Endodermal cell (in vitro differentiated cells): ENCODE data around the gene FREY1. TPM values are rescaled to one million over a fixed set of nuclear protein-coding genes. Genes with fewer than 3 reads are reported as not detected.
A peak's percentile ranks its signal among the peaks of the same experiment; 100 is the strongest.

Experiments
- DNase-seq: peaks from one replicate; pipeline ENCODE4 v3.0.0-alpha.2; 2017
- H3K27ac ChIP-seq: 2 replicates; pipeline ENCODE4 v1.5.1; 2013; ENCODE audit warnings: mild to moderate bottlenecking, low read depth, low read length, moderate library complexity
- H3K27me3 ChIP-seq: 2 replicates; pipeline ENCODE4 v1.6.1; 2013; ENCODE audit warnings: mild to moderate bottlenecking, low read length, moderate library complexity; ENCODE audit not compliant: insufficient read depth, control insufficient read depth, poor library complexity, severe bottlenecking
- H3K36me3 ChIP-seq: 2 replicates; pipeline ENCODE4 v1.7.0; 2013; ENCODE audit warnings: mild to moderate bottlenecking, low read length, moderate library complexity; ENCODE audit not compliant: control insufficient read depth, insufficient read depth
- H3K4me1 ChIP-seq: one replicate; pipeline ENCODE4 v1.7.0; 2013; ENCODE audit warnings: low read length; ENCODE audit not compliant: control insufficient read depth, insufficient read depth
- H3K4me3 ChIP-seq: 2 replicates; pipeline ENCODE4 v1.5.1; 2013; ENCODE audit warnings: mild to moderate bottlenecking, low read length, moderate library complexity
- H3K9ac ChIP-seq: 2 replicates; pipeline ENCODE4 v1.6.1; 2013; ENCODE audit warnings: mild to moderate bottlenecking, low read length, moderate library complexity; ENCODE audit not compliant: poor library complexity, severe bottlenecking; ENCODE audit errors: extremely low read depth
- H3K9me3 ChIP-seq: 2 replicates; pipeline ENCODE4 v1.6.1; 2013; ENCODE audit warnings: mild to moderate bottlenecking, low read length, moderate library complexity; ENCODE audit not compliant: control insufficient read depth
- H3K27ac Mint-ChIP-seq: 2 replicates; pipeline ENCODE4 v1.8.0; 2020; ENCODE audit warnings: mixed read lengths
- H3K27me3 Mint-ChIP-seq: 2 replicates; pipeline ENCODE4 v1.8.0; 2021; ENCODE audit warnings: mild to moderate bottlenecking, mixed read lengths; ENCODE audit not compliant: insufficient read depth
- H3K36me3 Mint-ChIP-seq: 2 replicates; pipeline ENCODE4 v1.8.0; 2020; ENCODE audit warnings: low read depth, mixed read lengths
- H3K4me1 Mint-ChIP-seq: 2 replicates; pipeline ENCODE4 v1.8.0; 2020; ENCODE audit warnings: mixed read lengths
- H3K4me3 Mint-ChIP-seq: 2 replicates; pipeline ENCODE4 v1.8.0; 2020; ENCODE audit warnings: mild to moderate bottlenecking, moderate library complexity, mixed read lengths
- H3K9me3 Mint-ChIP-seq: 2 replicates; pipeline ENCODE4 v1.8.0; 2020; ENCODE audit warnings: mild to moderate bottlenecking, mixed read lengths
- CTCF ChIP-seq: fragments of 200-600 bp; sonication (generic); conservative IDR thresholded peaks from 2 replicates; pipeline ENCODE4 v1.5.0; 2021; ENCODE audit warnings: antibody characterized with exemption, mild to moderate bottlenecking
- WGBS, 2 experiments: methylation state at CpG; one replicate each; pipeline versions ENCODE4 v1.1.5 to v1.1.7; 2013; ENCODE audit warnings: missing lambda C conversion rate in 2 of 2, mixed read lengths in 1 of 2; ENCODE audit not compliant: insufficient coverage in 1 of 2, insufficient read length in 1 of 2; 5-methylcytosine and 5-hydroxymethylcytosine counted together
- total RNA-seq, 2 donors: library from RNA; stranded (reverse); fragmentation: NEBNext Ultra II Directional in 1 of 2; extraction: Animal tissue kit (Norgen Biotek cat#: 25700) in 1 of 2; gene quantifications; 2 replicates in 1 of 2; 3 replicates in 1 of 2; pipeline ENCODE4 v1.2.1, GENCODE V29; 2021

The FREY1 gene
- total RNA-seq, 2 donors from 2014 or later = 1.1 to 1.5 TPM

GRCh38 chr11:45925550-45925949 is 18.5 kb upstream of the FREY1 start:
- Mint-ChIP-seq H3K36me3 (peaks cover 2% of the 10 kb centered on the region), H3K4me1 (peaks cover 15% of the 10 kb centered on the region), H3K27ac (no peak overlapping the region), H3K9me3 (no peaks in the 10 kb centered on the region), H3K27me3 (peaks cover 21% of the 10 kb centered on the region), H3K4me3 (no peak overlapping the region)
- Histone ChIP-seq H3K4me1 (peaks cover 2% of the 10 kb centered on the region), H3K27ac (no peak overlapping the region), H3K9ac (no peak overlapping the region), H3K9me3 (no peaks in the 10 kb centered on the region), H3K27me3 (peaks cover 33% of the 10 kb centered on the region), H3K4me3 (no peak overlapping the region), H3K36me3 (no peaks in the 10 kb centered on the region)
- no peak for DNase-seq
- WGBS, 2 experiments = 91 to 100% methylated on average over 1 to 2 of the region's 3 CpGs
- no peak for TF ChIP-seq CTCF

GRCh38 chr11:45924927-45925326 is 17.9 kb upstream of the FREY1 start:
- Histone ChIP-seq H3K4me3 (no peak overlapping the region), H3K9me3 (no peaks in the 10 kb centered on the region), H3K27ac (no peak overlapping the region), H3K9ac (no peak overlapping the region), H3K4me1 (peaks cover 2% of the 10 kb centered on the region), H3K27me3 (peaks cover 35% of the 10 kb centered on the region), H3K36me3 (no peaks in the 10 kb centered on the region)
- Mint-ChIP-seq H3K4me1 (peaks cover 22% of the 10 kb centered on the region), H3K4me3 (no peak overlapping the region), H3K27me3 (peaks cover 21% of the 10 kb centered on the region), H3K27ac (no peak overlapping the region), H3K9me3 (no peaks in the 10 kb centered on the region), H3K36me3 (peaks cover 2% of the 10 kb centered on the region)
- TF ChIP-seq CTCF = no peak
- DNase-seq = peak; percentile 41
- 91 to 95% methylated on average over 6 of the region's 6 CpGs for WGBS, 2 experiments

GRCh38 chr11:45924036-45924915 is 17.2 kb upstream of the FREY1 start:
- no peak overlapping the region for H3K4me3 ChIP-seq
- no peak for TF ChIP-seq CTCF
- Mint-ChIP-seq H3K9me3 (no peaks in the 10 kb centered on the region), H3K27ac (no peak overlapping the region), H3K4me1 (peaks cover 25% of the 10 kb centered on the region), H3K36me3 (peaks cover 2% of the 10 kb centered on the region), H3K4me3 (peak overlapping the region; percentile 67), H3K27me3 (peaks cover 21% of the 10 kb centered on the region)
- no peak overlapping the region for H3K9ac ChIP-seq
- H3K4me1 ChIP-seq = peaks cover 2% of the 10 kb centered on the region
- no peaks in the 10 kb centered on the region for H3K9me3 ChIP-seq
- WGBS, 2 experiments = 91 to 93% methylated on average over 12 to 22 of the region's 22 CpGs
- H3K27ac ChIP-seq = no peak overlapping the region
- peaks cover 35% of the 10 kb centered on the region for H3K27me3 ChIP-seq
- no peaks in the 10 kb centered on the region for H3K36me3 ChIP-seq
- peak; percentile 44 for DNase-seq
